Endothelial cell of umbilical vein (primary cell): ENCODE results near the gene POU6F2. TPM values are rescaled to one million over a fixed set of nuclear protein-coding genes. Genes with fewer than 3 reads are reported as not detected.

Experiments
- BruUV-seq: library from RNA; stranded (reverse); fragments of 400-500 nt; replicated peaks from 2 replicates; lab custom pipeline; 2021; lab: Mats Ljungman, UMichigan
- CTCF ChIA-PET: fragments of 300-600, 350-600 bp; sonication (Branson Sonifier 250); formaldehyde crosslinking; loops from one replicate; lab custom pipeline; 2021; ENCODE audit warnings: antibody characterized with exemption, inconsistent platforms; lab: Charles Lee
- POLR2A ChIA-PET: fragments of 300-600, 350-600 bp; sonication (Branson Sonifier 250); formaldehyde crosslinking; loops from one replicate; lab custom pipeline; 2021; ENCODE audit warnings: antibody characterized with exemption, inconsistent platforms; lab: Charles Lee
- DNase-seq: peaks from one replicate; pipeline ENCODE4 v3.0.0-alpha.2; 2011; ENCODE audit warnings: low read depth, low spot score
- FAIRE-seq: peaks from 2 replicates; lab custom pipeline; 2011; peaks lifted over from hg19 to GRCh38; lab: Jason Lieb, UNC
- H2AFZ ChIP-seq: 2 replicates; pipeline ENCODE4 v1.6.0; 2012; ENCODE audit warnings: low read depth, low read length, control low read depth, inconsistent platforms
- H3K27ac ChIP-seq: 2 replicates; pipeline ENCODE4 v1.5.1; 2011; ENCODE audit warnings: low read depth, mild to moderate bottlenecking, control low read depth, low read length, moderate library complexity; ENCODE audit not compliant: insufficient read depth
- H3K27me3 ChIP-seq, 2 experiments: 2 replicates each; pipeline versions ENCODE4 v1.6.0 to v1.6.1; 2011; ENCODE audit warnings: low read length in 2 of 2, mixed read lengths in 1 of 2; ENCODE audit not compliant: control insufficient read depth in 2 of 2, insufficient read depth in 2 of 2
- H3K36me3 ChIP-seq, 2 experiments: 2 replicates in 1 of 2; 3 replicates in 1 of 2; pipeline ENCODE4 v1.5.1; 2011; ENCODE audit warnings: low read length in 2 of 2, mild to moderate bottlenecking in 1 of 2, moderate library complexity in 1 of 2; ENCODE audit not compliant: control insufficient read depth in 2 of 2, insufficient read depth in 2 of 2; ENCODE audit errors: extremely low read depth in 1 of 2
- H3K4me1 ChIP-seq: 3 replicates; pipeline ENCODE4 v1.5.1; 2011; ENCODE audit warnings: mild to moderate bottlenecking, low read length; ENCODE audit not compliant: control insufficient read depth, insufficient read depth; ENCODE audit errors: extremely low read depth
- H3K4me2 ChIP-seq: 2 replicates; pipeline ENCODE4 v1.6.1; 2011; ENCODE audit warnings: low read length, control low read depth, mixed read lengths; ENCODE audit not compliant: insufficient read depth
- H3K4me3 ChIP-seq, 3 experiments: fragments of 200-600 bp in 1 of 3; sonication (generic), shearing (Covaris generic) in 1 of 3; replicated peaks in 1 of 3; 2 replicates each; pipeline ENCODE4 v1.5.1; 2011 to 2016; ENCODE audit warnings: control low read depth in 3 of 3, low read length in 3 of 3, mild to moderate bottlenecking in 2 of 3, inconsistent platforms in 1 of 3, low read depth in 1 of 3, moderate library complexity in 1 of 3; ENCODE audit not compliant: insufficient read depth in 1 of 3
- H3K79me2 ChIP-seq: 2 replicates; pipeline ENCODE4 v1.6.0; 2012; ENCODE audit warnings: low read length, inconsistent platforms; ENCODE audit not compliant: control insufficient read depth, insufficient read depth
- H3K9ac ChIP-seq: replicated peaks from 2 replicates; pipeline ENCODE3; 2011; ENCODE audit warnings: low read length, control low read depth; ENCODE audit not compliant: insufficient read depth; ENCODE audit errors: extremely low read depth
- H3K9me1 ChIP-seq: replicated peaks from 3 replicates; pipeline ENCODE4 v1.6.0; 2011; ENCODE audit warnings: mild to moderate bottlenecking, low read length; ENCODE audit not compliant: control insufficient read depth, insufficient read depth; ENCODE audit errors: extremely low read depth
- H3K9me3 ChIP-seq: replicated peaks from 2 replicates; pipeline ENCODE4 v1.5.1; 2012; ENCODE audit warnings: low read length, inconsistent platforms; ENCODE audit not compliant: control insufficient read depth, insufficient read depth
- H4K20me1 ChIP-seq: replicated peaks from 2 replicates; pipeline ENCODE3; 2011; ENCODE audit warnings: mild to moderate bottlenecking, low read length; ENCODE audit not compliant: control insufficient read depth, insufficient read depth; ENCODE audit errors: extremely low read depth
- EZH2 ChIP-seq: IDR thresholded peaks from 2 replicates; pipeline ENCODE4 v1.6.1; 2012; ENCODE audit warnings: borderline replicate concordance, low read depth, mild to moderate bottlenecking, moderate library complexity, low read length, inconsistent platforms; ENCODE audit not compliant: severe bottlenecking
- GATA2 ChIP-seq: IDR thresholded peaks from 2 replicates; pipeline ENCODE4 v1.7.0; 2011; ENCODE audit warnings: low read depth, mild to moderate bottlenecking, moderate library complexity, mixed read lengths, low read length; ENCODE audit not compliant: insufficient read length, insufficient read depth
- JUN ChIP-seq: IDR thresholded peaks from 2 replicates; pipeline ENCODE4 v1.6.1; 2011; ENCODE audit warnings: borderline replicate concordance, low read depth; ENCODE audit not compliant: insufficient read length, insufficient read depth
- MYC ChIP-seq: IDR thresholded peaks from one replicate; pipeline ENCODE4 v1.6.1; 2011; ENCODE audit warnings: mild to moderate bottlenecking, low read depth, low read length
- POLR2A ChIP-seq: IDR thresholded peaks from 2 replicates; pipeline ENCODE4 v1.6.1; 2012; ENCODE audit warnings: low read depth, mild to moderate bottlenecking, control low read depth, low read length
- POLR2AphosphoS5 ChIP-seq: IDR thresholded peaks from 2 replicates; pipeline ENCODE4 v1.6.1; 2012; ENCODE audit warnings: low read depth, mild to moderate bottlenecking, control low read depth, low read length, moderate library complexity; ENCODE audit not compliant: insufficient read depth
- dilution Hi-C: fragments of 300-500 bp; cut with MboI; formaldehyde crosslinking; loops from one replicate; pipeline ENCODE4 v1.15.0; 2019; ENCODE audit warnings: low sequenced_read_pairs; ENCODE audit not compliant: extremely low pct_ligation_motif_present
- intact Hi-C: fragments of 100-400 bp; cut with micrococcal nuclease; formaldehyde crosslinking; loops from one replicate; pipeline ENCODE4 v1.10.0; 2022
- polyA plus RNA-seq, 4 experiments: library from polyadenylated mRNA; depleted of rRNA in 3 of 4; stranded (reverse) in 3 of 4; unstranded in 1 of 4; fragments of >200 nt; gene quantifications; 2 replicates each; pipeline versions ENCODE4 v1.2.1 to v1.2.3, GENCODE V29; 2011 to 2012; ENCODE audit warnings: missing spikeins in 1 of 4
- total RNA-seq: library from RNA; stranded (reverse); gene quantifications from 2 replicates; pipeline ENCODE4 v1.2.3, GENCODE V29; 2021
- TF ChIP-seq, protein P1 (sequence below): IDR thresholded peaks from 2 replicates; pipeline ENCODE4 v1.6.1; 2011; ENCODE audit not compliant: insufficient read depth, insufficient read length

Gene POU6F2
- total and polyA plus RNA-seq, 2 donors (not counting 3 experiments of a cell fraction or from before 2014, with no cell fraction given), result 0.29 TPM; not detected in 1

GRCh38 chr7:39317896-39318295 is 340.2 kb downstream of the POU6F2 start:
- intact Hi-C loops, result no loop called here
- no peak overlapping the region for H3K4me3 ChIP-seq
- ChIA-PET POLR2A (no interaction called here), CTCF (no interaction called here)
- BruUV-seq, result no TSS peak
- no peaks in the 10 kb centered on the region for H3K9me1 ChIP-seq
- H2AFZ ChIP-seq, result no peak overlapping the region
- H3K9ac ChIP-seq, result no peak overlapping the region
- DNase-seq (no peak), FAIRE-seq (no peak)
- no peaks in the 10 kb centered on the region for H3K36me3 ChIP-seq
- H4K20me1 ChIP-seq, result no peaks in the 10 kb centered on the region
- peaks cover 0 to 3% of the 10 kb centered on the region in 2 experiments for H3K27me3 ChIP-seq
- H3K4me1 ChIP-seq, result no peaks in the 10 kb centered on the region
- H3K79me2 ChIP-seq, result no peaks in the 10 kb centered on the region
- dilution Hi-C loops, result no loop called here
- H3K4me2 ChIP-seq, result no peak overlapping the region
- TF ChIP-seq, protein P1, sequence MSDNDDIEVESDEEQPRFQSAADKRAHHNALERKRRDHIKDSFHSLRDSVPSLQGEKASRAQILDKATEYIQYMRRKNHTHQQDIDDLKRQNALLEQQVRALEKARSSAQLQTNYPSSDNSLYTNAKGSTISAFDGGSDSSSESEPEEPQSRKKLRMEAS, result no peak
- TF ChIP-seq GATA2 (no peak), MYC (no peak), JUN (no peak), POLR2AphosphoS5 (no peak), POLR2A (no peak), EZH2 (no peak)
- no peak overlapping the region for H3K27ac ChIP-seq
- H3K9me3 ChIP-seq, result no peaks in the 10 kb centered on the region

GRCh38 chr7:39321245-39321644 is 343.5 kb downstream of the POU6F2 start:
- FAIRE-seq (no peak), DNase-seq (no peak)
- H3K4me2 ChIP-seq, result no peak overlapping the region
- no peaks in the 10 kb centered on the region for H4K20me1 ChIP-seq
- H3K27ac ChIP-seq, result no peak overlapping the region
- no peaks in the 10 kb centered on the region for H3K79me2 ChIP-seq
- no peak for TF ChIP-seq EZH2
- intact Hi-C loops, result no loop called here
- H3K9me1 ChIP-seq, result no peaks in the 10 kb centered on the region
- dilution Hi-C loops, result no loop called here
- ChIA-PET CTCF (no interaction called here), POLR2A (no interaction called here)
- BruUV-seq, result no TSS peak
- no peak overlapping the region for H3K4me3 ChIP-seq
- H3K27me3 ChIP-seq, result no peaks in the 10 kb centered on the region
- H3K9me3 ChIP-seq, result no peaks in the 10 kb centered on the region
- no peaks in the 10 kb centered on the region for H3K4me1 ChIP-seq
- no peak overlapping the region for H2AFZ ChIP-seq
- H3K36me3 ChIP-seq, result no peaks in the 10 kb centered on the region
- H3K9ac ChIP-seq, result no peak overlapping the region
